HG03469 (cell line): Measurements from ENCODE around the gene PCOLCE2.

Source experiments
- ATAC-seq: cut with Tn5 transposase; IDR thresholded peaks from one replicate; pipeline ENCODE4 v1.9.1; 2021; ENCODE audit warnings: mild to moderate bottlenecking, moderate library complexity, moderate number of reproducible peaks; ENCODE audit not compliant: unreplicated experiment

Gene PCOLCE2

GRCh38 chr3:142888481-142889211 lies at the start of gene PCOLCE2:
PCOLCE2 (minus strand) TSS chr3:142889083; CDS start chr3:142888896, 187 bp downstream.
- ATAC-seq: no peak

GRCh38 chr3:142935963-142936362 lies 47.1 kb upstream of the PCOLCE2 start:
- no peak for ATAC-seq

GRCh38 chr3:142934887-142935269 lies 46.0 kb upstream of the PCOLCE2 start:
- no peak for ATAC-seq

GRCh38 chr3:142934128-142934886 lies 45.4 kb upstream of the PCOLCE2 start:
- ATAC-seq: no peak

GRCh38 chr3:142931222-142931621 lies 42.3 kb upstream of the PCOLCE2 start:
- ATAC-seq: peak; percentile 89

GRCh38 chr3:142930463-142930862 lies 41.6 kb upstream of the PCOLCE2 start:
- ATAC-seq: no peak

GRCh38 chr3:142929890-142930289 lies 41.0 kb upstream of the PCOLCE2 start:
- no peak for ATAC-seq

GRCh38 chr3:142929109-142929508 lies 40.2 kb upstream of the PCOLCE2 start:
- no peak for ATAC-seq

GRCh38 chr3:142926368-142926944 lies 37.6 kb upstream of the PCOLCE2 start:
- ATAC-seq: no peak

- ATAC-seq: no peak
Measured at GRCh38 chr3:142925140-142925539, 36.3 kb upstream of the PCOLCE2 start.

GRCh38 chr3:142923694-142924093 lies 34.8 kb upstream of the PCOLCE2 start:
- no peak for ATAC-seq

- no peak for ATAC-seq
Measured at GRCh38 chr3:142916605-142917004, 27.7 kb upstream of the PCOLCE2 start.

GRCh38 chr3:142915636-142916035 lies 26.8 kb upstream of the PCOLCE2 start:
- ATAC-seq: no peak

- no peak for ATAC-seq
Measured at GRCh38 chr3:142914286-142914811, 25.5 kb upstream of the PCOLCE2 start.

- no peak for ATAC-seq
Measured at GRCh38 chr3:142913432-142913831, 24.5 kb upstream of the PCOLCE2 start.

- no peak for ATAC-seq
Measured at GRCh38 chr3:142912402-142913172, 23.7 kb upstream of the PCOLCE2 start.

- no peak for ATAC-seq
Measured at GRCh38 chr3:142910280-142910679, 21.4 kb upstream of the PCOLCE2 start.

GRCh38 chr3:142909282-142909681 lies 20.4 kb upstream of the PCOLCE2 start:
- ATAC-seq: no peak

- ATAC-seq: no peak
Measured at GRCh38 chr3:142907996-142908395, 19.1 kb upstream of the PCOLCE2 start.

- peak; percentile 42 for ATAC-seq
Measured at GRCh38 chr3:142904639-142905436, 16.0 kb upstream of the PCOLCE2 start.
